ENCODE results near the gene DMD. TPM values are rescaled to one million over a fixed set of nuclear protein-coding genes. Genes with fewer than 3 reads are reported as not detected.

Gene DMD
- total and polyA plus RNA-seq, 2 donors from 2014 or later: 4.2 to 17.9 TPM

GRCh38 chrX:31153475-31154047, 2057.8 kb downstream of the DMD start:
- TF ChIP-seq, protein P1, sequence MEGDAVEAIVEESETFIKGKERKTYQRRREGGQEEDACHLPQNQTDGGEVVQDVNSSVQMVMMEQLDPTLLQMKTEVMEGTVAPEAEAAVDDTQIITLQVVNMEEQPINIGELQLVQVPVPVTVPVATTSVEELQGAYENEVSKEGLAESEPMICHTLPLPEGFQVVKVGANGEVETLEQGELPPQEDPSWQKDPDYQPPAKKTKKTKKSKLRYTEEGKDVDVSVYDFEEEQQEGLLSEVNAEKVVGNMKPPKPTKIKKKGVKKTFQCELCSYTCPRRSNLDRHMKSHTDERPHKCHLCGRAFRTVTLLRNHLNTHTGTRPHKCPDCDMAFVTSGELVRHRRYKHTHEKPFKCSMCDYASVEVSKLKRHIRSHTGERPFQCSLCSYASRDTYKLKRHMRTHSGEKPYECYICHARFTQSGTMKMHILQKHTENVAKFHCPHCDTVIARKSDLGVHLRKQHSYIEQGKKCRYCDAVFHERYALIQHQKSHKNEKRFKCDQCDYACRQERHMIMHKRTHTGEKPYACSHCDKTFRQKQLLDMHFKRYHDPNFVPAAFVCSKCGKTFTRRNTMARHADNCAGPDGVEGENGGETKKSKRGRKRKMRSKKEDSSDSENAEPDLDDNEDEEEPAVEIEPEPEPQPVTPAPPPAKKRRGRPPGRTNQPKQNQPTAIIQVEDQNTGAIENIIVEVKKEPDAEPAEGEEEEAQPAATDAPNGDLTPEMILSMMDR (IDR thresholded peaks at IDR 0.05; ENCODE audit: borderline replicate concordance, extremely low read depth, insufficient read depth): no peak
- H3K4me3 ChIP-seq (ENCODE audit: low read length in 3 of 3): no peak overlapping the region
- H3K36me3 ChIP-seq (ENCODE audit: control insufficient read depth in 2 of 3, insufficient read depth in 3 of 3, low read length in 3 of 3): no peaks in the 10 kb centered on the region
- no peaks in the 10 kb centered on the region for H3K27me3 ChIP-seq (ENCODE audit: control insufficient read depth, insufficient read depth, low read length)
- FAIRE-seq (no peak), DNase-seq (no peak)
- H3K4me1 ChIP-seq (ENCODE audit: control insufficient read depth in 2 of 3, insufficient read depth in 2 of 3, low read depth in 1 of 3, low read length in 3 of 3): no peaks in the 10 kb centered on the region
- no peaks in the 10 kb centered on the region for H3K9me3 ChIP-seq (ENCODE audit: control insufficient read depth in 2 of 3, insufficient read depth in 1 of 3, low read length in 3 of 3)
- no peak overlapping the region for H3K27ac ChIP-seq (ENCODE audit: low read depth in 2 of 2, low read length in 2 of 2)
- intact Hi-C loops (cut with DNase I): no loop called here
- no peak overlapping the region for H3K9ac ChIP-seq (ENCODE audit: low read length in 3 of 3)

DNA sequence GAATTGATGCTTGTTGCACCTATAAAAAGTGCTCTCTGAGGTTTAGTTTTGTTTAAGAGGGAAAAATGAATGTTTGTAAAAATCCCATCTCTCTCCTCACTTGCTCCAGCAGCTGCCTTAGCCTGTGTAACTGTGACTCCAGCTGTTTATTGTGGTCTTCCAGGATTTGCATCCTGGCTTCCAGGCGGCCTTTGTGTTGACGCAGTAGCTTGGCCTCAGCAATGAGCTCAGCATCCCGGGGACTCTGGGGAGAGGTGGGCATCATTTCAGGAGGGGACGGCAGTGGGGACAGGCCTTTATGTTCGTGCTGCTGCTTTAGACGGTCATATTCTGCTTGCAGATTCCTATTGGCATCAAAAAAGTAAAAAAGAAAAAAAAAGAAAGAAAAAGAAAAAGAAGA, 2064.2 kb downstream of the DMD start:
- Histone ChIP-seq H3K27me3 (ENCODE audit: control insufficient read depth, insufficient read depth, low read length) (no peaks in the 10 kb centered on the region), H3K36me3 (ENCODE audit: control insufficient read depth in 2 of 3, insufficient read depth in 3 of 3, low read length in 3 of 3) (no peaks in the 10 kb centered on the region), H3K27ac (ENCODE audit: low read depth in 2 of 2, low read length in 2 of 2) (no peak overlapping the region), H3K9me3 (ENCODE audit: control insufficient read depth in 2 of 3, insufficient read depth in 1 of 3, low read length in 3 of 3) (no peaks in the 10 kb centered on the region), H3K4me1 (ENCODE audit: control insufficient read depth in 2 of 3, insufficient read depth in 2 of 3, low read depth in 1 of 3, low read length in 3 of 3) (no peaks in the 10 kb centered on the region), H3K9ac (ENCODE audit: low read length in 3 of 3) (no peak overlapping the region), H3K4me3 (ENCODE audit: low read length in 3 of 3) (no peak overlapping the region)
- DNase-seq (peak in 1 of 5 donors; percentile 53), FAIRE-seq (no peak)
- intact Hi-C loops (cut with DNase I): no loop called here
- TF ChIP-seq, protein P1 (IDR thresholded peaks at IDR 0.05; ENCODE audit: borderline replicate concordance, extremely low read depth, insufficient read depth): no peak

- Histone ChIP-seq H3K4me3 (ENCODE audit: low read length in 3 of 3) (no peak overlapping the region), H3K4me1 (ENCODE audit: control insufficient read depth in 2 of 3, insufficient read depth in 2 of 3, low read depth in 1 of 3, low read length in 3 of 3) (no peaks in the 10 kb centered on the region), H3K27ac (ENCODE audit: low read depth in 2 of 2, low read length in 2 of 2) (no peak overlapping the region), H3K9ac (ENCODE audit: low read length in 3 of 3) (no peak overlapping the region), H3K9me3 (ENCODE audit: control insufficient read depth in 2 of 3, insufficient read depth in 1 of 3, low read length in 3 of 3) (no peaks in the 10 kb centered on the region), H3K27me3 (ENCODE audit: control insufficient read depth, insufficient read depth, low read length) (no peaks in the 10 kb centered on the region), H3K36me3 (ENCODE audit: control insufficient read depth in 2 of 3, insufficient read depth in 3 of 3, low read length in 3 of 3) (no peaks in the 10 kb centered on the region)
- TF ChIP-seq, protein P1 (IDR thresholded peaks at IDR 0.05; ENCODE audit: borderline replicate concordance, extremely low read depth, insufficient read depth): no peak
- intact Hi-C loops (cut with DNase I): no loop called here
- DNase-seq (no peak), FAIRE-seq (no peak)
Observed at GRCh38 chrX:31139961-31140360, 2071.4 kb downstream of the DMD start.

DNA sequence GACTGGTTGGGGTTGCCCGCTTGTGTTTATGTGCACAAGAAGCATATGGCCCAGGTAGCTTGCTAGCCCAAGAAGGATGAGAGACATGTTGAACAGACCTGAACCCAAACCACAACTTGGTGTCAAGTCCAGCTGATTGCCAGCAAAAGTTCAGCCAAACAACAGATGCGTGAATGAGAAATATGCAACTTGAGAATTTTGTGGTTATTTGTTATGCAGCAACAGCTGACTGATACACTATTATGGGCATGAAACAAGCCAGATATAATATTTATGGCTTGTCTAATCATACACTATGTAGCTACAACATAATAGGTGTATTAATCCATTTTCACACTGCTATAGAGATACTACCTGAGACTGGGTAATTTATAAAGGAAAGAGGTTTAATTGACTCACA, 2073.2 kb downstream of the DMD start:
- Histone ChIP-seq H3K9me3 (ENCODE audit: control insufficient read depth in 2 of 3, insufficient read depth in 1 of 3, low read length in 3 of 3) (no peaks in the 10 kb centered on the region), H3K4me3 (ENCODE audit: low read length in 3 of 3) (no peak overlapping the region), H3K36me3 (ENCODE audit: control insufficient read depth in 2 of 3, insufficient read depth in 3 of 3, low read length in 3 of 3) (no peaks in the 10 kb centered on the region), H3K9ac (ENCODE audit: low read length in 3 of 3) (no peak overlapping the region), H3K4me1 (ENCODE audit: control insufficient read depth in 2 of 3, insufficient read depth in 2 of 3, low read depth in 1 of 3, low read length in 3 of 3) (no peaks in the 10 kb centered on the region), H3K27ac (ENCODE audit: low read depth in 2 of 2, low read length in 2 of 2) (no peak overlapping the region), H3K27me3 (ENCODE audit: control insufficient read depth, insufficient read depth, low read length) (no peaks in the 10 kb centered on the region)
- TF ChIP-seq, protein P1 (IDR thresholded peaks at IDR 0.05; ENCODE audit: borderline replicate concordance, extremely low read depth, insufficient read depth): no peak
- no peak for FAIRE-seq
- intact Hi-C loops (cut with DNase I): no loop called here
- DNase-seq: no peak

Measured in kidney (tissue), 14 donors.